SK-N-SH (cell line): ENCODE data around the gene CDK13. TPM values are rescaled to one million over a fixed set of nuclear protein-coding genes. Genes with fewer than 3 reads are reported as not detected.

Experiments used
- CTCF ChIA-PET: fragments of 300-600, 350-600 bp; formaldehyde crosslinking; extraction: SDS; loops from one replicate; lab custom pipeline; 2021; lab: Yijun Ruan, JAX
- POLR2A ChIA-PET: fragments of 350-600 bp; sonication (Branson Sonifier 250); formaldehyde crosslinking; extraction: SDS; loops from one replicate; lab custom pipeline; 2020; ENCODE audit warnings: antibody characterized with exemption, inconsistent platforms; lab: Yijun Ruan, JAX
- DNase-seq: peaks from one replicate; pipeline ENCODE4 v3.0.0; 2012
- H2AFZ ChIP-seq: fragments of 200-600 bp; sonication (generic); 2 replicates; pipeline ENCODE4 v1.8.1; 2016; ENCODE audit warnings: antibody characterized with exemption, mild to moderate bottlenecking, low read depth
- H3F3A ChIP-seq: fragments of 200-600 bp; sonication (generic); replicated peaks from 2 replicates; pipeline ENCODE3; 2016; ENCODE audit warnings: antibody characterized with exemption, mild to moderate bottlenecking; ENCODE audit not compliant: insufficient read depth
- H3K27ac ChIP-seq, 2 experiments: fragments of 200-500 bp in 1 of 2; fragments of 200-600 bp in 1 of 2; sonication (Bioruptor generic) in 1 of 2; sonication (generic), shearing (Covaris generic) in 1 of 2; 2 replicates each; pipeline versions ENCODE4 v1.5.1 to v1.6.1; 2014 to 2016; ENCODE audit warnings: low read depth in 2 of 2, inconsistent platforms in 1 of 2, low read length in 1 of 2, mild to moderate bottlenecking in 1 of 2, mixed read lengths in 1 of 2
- H3K27me3 ChIP-seq: fragments of 200-600 bp; sonication (generic), shearing (Covaris generic); 2 replicates; pipeline ENCODE4 v1.6.1; 2016; ENCODE audit warnings: mixed run types; ENCODE audit not compliant: insufficient read depth
- H3K36me3 ChIP-seq, 2 experiments: fragments of 200-500 bp in 1 of 2; fragments of 200-600 bp in 1 of 2; sonication (Bioruptor generic) in 1 of 2; sonication (generic) in 1 of 2; replicated peaks in 1 of 2; 2 replicates each; pipeline versions ENCODE3 to v1.5.1; 2014 to 2016; ENCODE audit warnings: low read length in 1 of 2, mild to moderate bottlenecking in 1 of 2; ENCODE audit not compliant: insufficient read depth in 2 of 2, control insufficient read depth in 1 of 2
- H3K4me1 ChIP-seq, 2 experiments: fragments of 200-500 bp in 1 of 2; fragments of 200-600 bp in 1 of 2; sonication (Bioruptor generic) in 1 of 2; sonication (generic), shearing (Covaris generic) in 1 of 2; 2 replicates each; pipeline versions ENCODE4 v1.5.1 to v1.6.1; 2014 to 2016; ENCODE audit warnings: low read depth in 1 of 2, low read length in 1 of 2, mixed run types in 1 of 2; ENCODE audit not compliant: insufficient read depth in 2 of 2, control insufficient read depth in 1 of 2
- H3K4me2 ChIP-seq: fragments of 200-600 bp; sonication (generic), shearing (Covaris generic); 2 replicates; pipeline ENCODE4 v1.6.1; 2017; ENCODE audit warnings: mixed run types
- H3K4me3 ChIP-seq, 2 experiments: fragments of 200-500 bp in 1 of 2; fragments of 200-600 bp in 1 of 2; sonication (Bioruptor generic) in 1 of 2; sonication (generic), shearing (Covaris generic) in 1 of 2; 2 replicates each; pipeline versions ENCODE4 v1.5.1 to v1.8.1; 2014 to 2016; ENCODE audit warnings: low read depth in 2 of 2, inconsistent platforms in 1 of 2, low read length in 1 of 2, mild to moderate bottlenecking in 1 of 2, mixed read lengths in 1 of 2, moderate library complexity in 1 of 2
- H3K79me2 ChIP-seq: fragments of 200-600 bp; sonication (generic); 2 replicates; pipeline ENCODE4 v1.8.1; 2017; ENCODE audit warnings: mild to moderate bottlenecking; ENCODE audit not compliant: insufficient read depth
- H3K9ac ChIP-seq: fragments of 200-600 bp; sonication (generic); 2 replicates; pipeline ENCODE4 v1.6.1; 2017; ENCODE audit warnings: mixed run types
- H3K9me2 ChIP-seq: fragments of 200-600 bp; sonication (generic); 2 replicates; pipeline ENCODE4 v1.6.1; 2017; ENCODE audit warnings: mixed run types
- H3K9me3 ChIP-seq: fragments of 200-600 bp; sonication (generic); 2 replicates; pipeline ENCODE4 v1.6.1; 2017; ENCODE audit warnings: mixed run types, mild to moderate bottlenecking, moderate library complexity
- H4K20me1 ChIP-seq: fragments of 200-600 bp; sonication (generic); 2 replicates; pipeline ENCODE4 v1.6.1; 2017; ENCODE audit warnings: mild to moderate bottlenecking, mixed run types; ENCODE audit not compliant: insufficient read depth
- EP300 ChIP-seq, 2 experiments: IDR thresholded peaks; 2 replicates each; pipeline versions ENCODE4 v1.4.0 to v1.6.1; 2012; ENCODE audit warnings: borderline replicate concordance in 1 of 2, low read depth in 1 of 2, low read length in 1 of 2
- EZH2phosphoT487 ChIP-seq: fragments of 200-600 bp; sonication (generic); IDR thresholded peaks from 2 replicates; pipeline ENCODE4 v1.6.1; 2017; ENCODE audit warnings: low read depth, mixed run types, mild to moderate bottlenecking, antibody characterized with exemption, moderate library complexity, borderline replicate concordance
- GABPA ChIP-seq: IDR thresholded peaks from 2 replicates; pipeline ENCODE4 v1.4.0; 2012; ENCODE audit warnings: low read depth, mild to moderate bottlenecking
- NFIC ChIP-seq: IDR thresholded peaks from 2 replicates; pipeline ENCODE4 v1.4.0; 2012; ENCODE audit warnings: borderline replicate concordance
- RXRA ChIP-seq: IDR thresholded peaks from 2 replicates; pipeline ENCODE4 v1.4.0; 2012; ENCODE audit warnings: low read depth, mild to moderate bottlenecking, borderline replicate concordance
- SMC3 ChIP-seq: IDR thresholded peaks from 2 replicates; pipeline ENCODE4 v1.6.1; 2012; ENCODE audit warnings: low read depth, low read length, improper control_type of control experiment
- TCF12 ChIP-seq: IDR thresholded peaks from 2 replicates; pipeline ENCODE4 v1.4.0; 2012
- YY1 ChIP-seq: IDR thresholded peaks from 2 replicates; pipeline ENCODE4 v1.4.0; 2012; ENCODE audit warnings: low read depth, mild to moderate bottlenecking
- polyA plus RNA-seq, 3 experiments: library from polyadenylated mRNA; depleted of rRNA; stranded (reverse); fragments of >200 nt; gene quantifications; 2 replicates each; pipeline ENCODE4 v1.2.3, GENCODE V29; 2012
- TF ChIP-seq, protein P1 (sequence below): IDR thresholded peaks from 2 replicates; pipeline ENCODE4 v1.4.0; 2012; ENCODE audit warnings: low read depth, borderline replicate concordance
- TF ChIP-seq, protein P2 (sequence below): IDR thresholded peaks from 2 replicates; pipeline ENCODE4 v1.4.0; 2012; ENCODE audit warnings: low read depth, borderline replicate concordance
- TF ChIP-seq, protein P3 (sequence below): fragments of 150-350 bp; IDR thresholded peaks from 2 replicates; pipeline ENCODE4 v1.6.1; 2017; ENCODE audit warnings: antibody characterized with exemption, low read length, low read depth, borderline replicate concordance
- TF ChIP-seq, protein P4 (sequence below): IDR thresholded peaks from 2 replicates; pipeline ENCODE4; 2012
- TF ChIP-seq, protein P5 (sequence below): fragments of 200-600 bp; sonication (generic); IDR thresholded peaks from 2 replicates; pipeline ENCODE4 v1.6.1; 2017; ENCODE audit warnings: antibody characterized with exemption, mild to moderate bottlenecking, moderate library complexity
- TF ChIP-seq, protein P6 (sequence below): IDR thresholded peaks from 2 replicates; pipeline ENCODE4 v1.4.0; 2012; ENCODE audit warnings: low read depth
- TF ChIP-seq, protein P7 (sequence below): IDR thresholded peaks from 2 replicates; pipeline ENCODE4 v1.6.1; 2012; ENCODE audit warnings: mild to moderate bottlenecking, low read depth, low read length, moderate library complexity
- TF ChIP-seq, protein P8 (sequence below): fragments of 150-350 bp; IDR thresholded peaks from 2 replicates; pipeline ENCODE4 v1.6.1; 2016; ENCODE audit warnings: mild to moderate bottlenecking, low read depth, low read length

Gene CDK13
- polyA plus RNA-seq, 1 of the 3 experiments (the other 2 are of a cell fraction): 23.1 TPM

DNA sequence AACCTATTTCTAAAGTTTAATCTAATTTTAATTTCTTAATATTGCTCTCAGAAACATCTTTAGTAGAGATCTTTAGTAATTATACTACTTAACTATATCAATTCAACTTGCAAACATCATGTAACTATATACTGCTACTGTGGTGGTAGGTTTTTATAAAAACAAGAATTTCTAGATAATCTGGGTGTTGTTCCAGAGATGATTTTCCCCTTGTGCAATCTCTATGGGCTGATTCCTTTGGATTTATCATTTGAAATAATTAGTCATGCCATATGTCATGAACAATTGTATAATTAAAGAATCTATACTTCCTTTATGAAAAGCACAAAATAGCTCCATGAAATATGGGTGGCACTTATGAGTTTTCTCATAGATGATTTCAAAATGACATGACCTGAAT, 23.9 kb upstream of the CDK13 start:
- Histone ChIP-seq H3K4me3 (no peak overlapping the region), H3K4me2 (no peak overlapping the region), H3K79me2 (no peaks in the 10 kb centered on the region), H4K20me1 (no peaks in the 10 kb centered on the region), H2AFZ (no peak overlapping the region), H3K9ac (no peak overlapping the region), H3K9me3 (no peaks in the 10 kb centered on the region), H3K27me3 (no peaks in the 10 kb centered on the region; the same call in 1 of the 2 replicates), H3F3A (no peaks in the 10 kb centered on the region), H3K9me2 (no peaks in the 10 kb centered on the region), H3K4me1 (no peaks in the 10 kb centered on the region), H3K27ac (no peak overlapping the region), H3K36me3 (no peaks in the 10 kb centered on the region)
- TF ChIP-seq YY1: no peak
- TF ChIP-seq SMC3: no peak
- TF ChIP-seq, protein P1, sequence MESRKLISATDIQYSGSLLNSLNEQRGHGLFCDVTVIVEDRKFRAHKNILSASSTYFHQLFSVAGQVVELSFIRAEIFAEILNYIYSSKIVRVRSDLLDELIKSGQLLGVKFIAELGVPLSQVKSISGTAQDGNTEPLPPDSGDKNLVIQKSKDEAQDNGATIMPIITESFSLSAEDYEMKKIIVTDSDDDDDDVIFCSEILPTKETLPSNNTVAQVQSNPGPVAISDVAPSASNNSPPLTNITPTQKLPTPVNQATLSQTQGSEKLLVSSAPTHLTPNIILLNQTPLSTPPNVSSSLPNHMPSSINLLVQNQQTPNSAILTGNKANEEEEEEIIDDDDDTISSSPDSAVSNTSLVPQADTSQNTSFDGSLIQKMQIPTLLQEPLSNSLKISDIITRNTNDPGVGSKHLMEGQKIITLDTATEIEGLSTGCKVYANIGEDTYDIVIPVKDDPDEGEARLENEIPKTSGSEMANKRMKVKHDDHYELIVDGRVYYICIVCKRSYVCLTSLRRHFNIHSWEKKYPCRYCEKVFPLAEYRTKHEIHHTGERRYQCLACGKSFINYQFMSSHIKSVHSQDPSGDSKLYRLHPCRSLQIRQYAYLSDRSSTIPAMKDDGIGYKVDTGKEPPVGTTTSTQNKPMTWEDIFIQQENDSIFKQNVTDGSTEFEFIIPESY: no peak
- TF ChIP-seq, protein P2, sequence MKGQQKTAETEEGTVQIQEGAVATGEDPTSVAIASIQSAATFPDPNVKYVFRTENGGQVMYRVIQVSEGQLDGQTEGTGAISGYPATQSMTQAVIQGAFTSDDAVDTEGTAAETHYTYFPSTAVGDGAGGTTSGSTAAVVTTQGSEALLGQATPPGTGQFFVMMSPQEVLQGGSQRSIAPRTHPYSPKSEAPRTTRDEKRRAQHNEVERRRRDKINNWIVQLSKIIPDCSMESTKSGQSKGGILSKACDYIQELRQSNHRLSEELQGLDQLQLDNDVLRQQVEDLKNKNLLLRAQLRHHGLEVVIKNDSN: no peak
- TF ChIP-seq, protein P3, sequence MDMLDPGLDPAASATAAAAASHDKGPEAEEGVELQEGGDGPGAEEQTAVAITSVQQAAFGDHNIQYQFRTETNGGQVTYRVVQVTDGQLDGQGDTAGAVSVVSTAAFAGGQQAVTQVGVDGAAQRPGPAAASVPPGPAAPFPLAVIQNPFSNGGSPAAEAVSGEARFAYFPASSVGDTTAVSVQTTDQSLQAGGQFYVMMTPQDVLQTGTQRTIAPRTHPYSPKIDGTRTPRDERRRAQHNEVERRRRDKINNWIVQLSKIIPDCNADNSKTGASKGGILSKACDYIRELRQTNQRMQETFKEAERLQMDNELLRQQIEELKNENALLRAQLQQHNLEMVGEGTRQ: no peak
- TF ChIP-seq, protein P4, sequence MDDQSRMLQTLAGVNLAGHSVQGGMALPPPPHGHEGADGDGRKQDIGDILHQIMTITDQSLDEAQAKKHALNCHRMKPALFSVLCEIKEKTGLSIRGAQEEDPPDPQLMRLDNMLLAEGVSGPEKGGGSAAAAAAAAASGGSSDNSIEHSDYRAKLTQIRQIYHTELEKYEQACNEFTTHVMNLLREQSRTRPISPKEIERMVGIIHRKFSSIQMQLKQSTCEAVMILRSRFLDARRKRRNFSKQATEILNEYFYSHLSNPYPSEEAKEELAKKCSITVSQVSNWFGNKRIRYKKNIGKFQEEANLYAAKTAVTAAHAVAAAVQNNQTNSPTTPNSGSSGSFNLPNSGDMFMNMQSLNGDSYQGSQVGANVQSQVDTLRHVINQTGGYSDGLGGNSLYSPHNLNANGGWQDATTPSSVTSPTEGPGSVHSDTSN: no peak
- no peak for TF ChIP-seq TCF12
- no peak for TF ChIP-seq EZH2phosphoT487
- TF ChIP-seq, protein P5, sequence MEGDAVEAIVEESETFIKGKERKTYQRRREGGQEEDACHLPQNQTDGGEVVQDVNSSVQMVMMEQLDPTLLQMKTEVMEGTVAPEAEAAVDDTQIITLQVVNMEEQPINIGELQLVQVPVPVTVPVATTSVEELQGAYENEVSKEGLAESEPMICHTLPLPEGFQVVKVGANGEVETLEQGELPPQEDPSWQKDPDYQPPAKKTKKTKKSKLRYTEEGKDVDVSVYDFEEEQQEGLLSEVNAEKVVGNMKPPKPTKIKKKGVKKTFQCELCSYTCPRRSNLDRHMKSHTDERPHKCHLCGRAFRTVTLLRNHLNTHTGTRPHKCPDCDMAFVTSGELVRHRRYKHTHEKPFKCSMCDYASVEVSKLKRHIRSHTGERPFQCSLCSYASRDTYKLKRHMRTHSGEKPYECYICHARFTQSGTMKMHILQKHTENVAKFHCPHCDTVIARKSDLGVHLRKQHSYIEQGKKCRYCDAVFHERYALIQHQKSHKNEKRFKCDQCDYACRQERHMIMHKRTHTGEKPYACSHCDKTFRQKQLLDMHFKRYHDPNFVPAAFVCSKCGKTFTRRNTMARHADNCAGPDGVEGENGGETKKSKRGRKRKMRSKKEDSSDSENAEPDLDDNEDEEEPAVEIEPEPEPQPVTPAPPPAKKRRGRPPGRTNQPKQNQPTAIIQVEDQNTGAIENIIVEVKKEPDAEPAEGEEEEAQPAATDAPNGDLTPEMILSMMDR: no peak
- TF ChIP-seq NFIC: no peak
- TF ChIP-seq, protein P6, sequence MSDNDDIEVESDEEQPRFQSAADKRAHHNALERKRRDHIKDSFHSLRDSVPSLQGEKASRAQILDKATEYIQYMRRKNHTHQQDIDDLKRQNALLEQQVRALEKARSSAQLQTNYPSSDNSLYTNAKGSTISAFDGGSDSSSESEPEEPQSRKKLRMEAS: no peak
- no peak for TF ChIP-seq RXRA
- TF ChIP-seq, protein P7, sequence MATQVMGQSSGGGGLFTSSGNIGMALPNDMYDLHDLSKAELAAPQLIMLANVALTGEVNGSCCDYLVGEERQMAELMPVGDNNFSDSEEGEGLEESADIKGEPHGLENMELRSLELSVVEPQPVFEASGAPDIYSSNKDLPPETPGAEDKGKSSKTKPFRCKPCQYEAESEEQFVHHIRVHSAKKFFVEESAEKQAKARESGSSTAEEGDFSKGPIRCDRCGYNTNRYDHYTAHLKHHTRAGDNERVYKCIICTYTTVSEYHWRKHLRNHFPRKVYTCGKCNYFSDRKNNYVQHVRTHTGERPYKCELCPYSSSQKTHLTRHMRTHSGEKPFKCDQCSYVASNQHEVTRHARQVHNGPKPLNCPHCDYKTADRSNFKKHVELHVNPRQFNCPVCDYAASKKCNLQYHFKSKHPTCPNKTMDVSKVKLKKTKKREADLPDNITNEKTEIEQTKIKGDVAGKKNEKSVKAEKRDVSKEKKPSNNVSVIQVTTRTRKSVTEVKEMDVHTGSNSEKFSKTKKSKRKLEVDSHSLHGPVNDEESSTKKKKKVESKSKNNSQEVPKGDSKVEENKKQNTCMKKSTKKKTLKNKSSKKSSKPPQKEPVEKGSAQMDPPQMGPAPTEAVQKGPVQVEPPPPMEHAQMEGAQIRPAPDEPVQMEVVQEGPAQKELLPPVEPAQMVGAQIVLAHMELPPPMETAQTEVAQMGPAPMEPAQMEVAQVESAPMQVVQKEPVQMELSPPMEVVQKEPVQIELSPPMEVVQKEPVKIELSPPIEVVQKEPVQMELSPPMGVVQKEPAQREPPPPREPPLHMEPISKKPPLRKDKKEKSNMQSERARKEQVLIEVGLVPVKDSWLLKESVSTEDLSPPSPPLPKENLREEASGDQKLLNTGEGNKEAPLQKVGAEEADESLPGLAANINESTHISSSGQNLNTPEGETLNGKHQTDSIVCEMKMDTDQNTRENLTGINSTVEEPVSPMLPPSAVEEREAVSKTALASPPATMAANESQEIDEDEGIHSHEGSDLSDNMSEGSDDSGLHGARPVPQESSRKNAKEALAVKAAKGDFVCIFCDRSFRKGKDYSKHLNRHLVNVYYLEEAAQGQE: no peak
- TF ChIP-seq, protein P8, sequence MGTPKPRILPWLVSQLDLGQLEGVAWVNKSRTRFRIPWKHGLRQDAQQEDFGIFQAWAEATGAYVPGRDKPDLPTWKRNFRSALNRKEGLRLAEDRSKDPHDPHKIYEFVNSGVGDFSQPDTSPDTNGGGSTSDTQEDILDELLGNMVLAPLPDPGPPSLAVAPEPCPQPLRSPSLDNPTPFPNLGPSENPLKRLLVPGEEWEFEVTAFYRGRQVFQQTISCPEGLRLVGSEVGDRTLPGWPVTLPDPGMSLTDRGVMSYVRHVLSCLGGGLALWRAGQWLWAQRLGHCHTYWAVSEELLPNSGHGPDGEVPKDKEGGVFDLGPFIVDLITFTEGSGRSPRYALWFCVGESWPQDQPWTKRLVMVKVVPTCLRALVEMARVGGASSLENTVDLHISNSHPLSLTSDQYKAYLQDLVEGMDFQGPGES: no peak
- TF ChIP-seq EP300 (IDR thresholded peaks at IDR 0.05; ENCODE audit: borderline replicate concordance in 1 of 2, low read depth in 1 of 2, low read length in 1 of 2): no peak
- TF ChIP-seq GABPA: no peak
- CTCF ChIA-PET: interaction anchor here (1.2 kb wide), 2 partner anchors 30 to 127 kb away, joined by 3 read pairs; no protein-coding TSS in a partner anchor
- no peak for DNase-seq
- POLR2A ChIA-PET: no interaction called here
